Tibial artery (tissue), 4 donors: ENCODE measurements around the gene RPL41.

Source experiments
- DNase-seq, 2 donors: peaks; one replicate each; pipeline ENCODE4 v3.0.0-alpha.2; 2019
- H3K27ac ChIP-seq, 2 donors: fragments of 200-600 bp; sonication (generic) in 1 of 2; 1 replicate in 1 of 2; 2 replicates in 1 of 2; pipeline ENCODE4 v1.5.1; 2018 to 2019; ENCODE audit warnings: mild to moderate bottlenecking in 1 of 2
- H3K27me3 ChIP-seq, 2 donors: fragments of 200-600 bp; sonication (generic) in 1 of 2; one replicate each; pipeline versions ENCODE4 v1.5.1 to v1.6.0; 2016 to 2019
- H3K36me3 ChIP-seq, 3 donors: fragments of 200-600 bp; sonication (generic) in 2 of 3; one replicate each; pipeline ENCODE4 v1.5.1; 2016 to 2019; ENCODE audit warnings: mild to moderate bottlenecking in 2 of 3
- H3K4me1 ChIP-seq, 4 donors: fragments of 200-600 bp; sonication (generic) in 2 of 4; 1 replicate in 3 of 4; 2 replicates in 1 of 4; pipeline ENCODE4 v1.5.1; 2016 to 2019
- H3K4me3 ChIP-seq, 2 donors: fragments of 200-600 bp; sonication (generic) in 1 of 2; 1 replicate in 1 of 2; 2 replicates in 1 of 2; pipeline ENCODE4 v1.5.1; 2018 to 2019; ENCODE audit warnings: mild to moderate bottlenecking in 2 of 2
- H3K9me3 ChIP-seq, 3 donors: fragments of 200-600 bp; sonication (generic) in 1 of 3; one replicate each; pipeline ENCODE4 v1.5.1; 2016 to 2019
- CTCF ChIP-seq, 2 experiments: fragments of 200-600 bp in 1 of 2; fragments of 450-650 bp in 1 of 2; IDR thresholded peaks; one replicate each; pipeline ENCODE4 v1.5.1; 2017 to 2019; ENCODE audit warnings: antibody characterized with exemption in 2 of 2, mild to moderate bottlenecking in 1 of 2, moderate library complexity in 1 of 2
- intact Hi-C: fragments of 100-400 bp; cut with DNase I; formaldehyde crosslinking; loops from one replicate; pipeline ENCODE4 v1.15.0; 2023; ENCODE audit warnings: low total_unique reads

RPL41 gene

GRCh38 chr12:56127888-56128669 is 11.6 kb downstream of the RPL41 start, which contains the start of gene ESYT1:
TSS of gene ESYT1 (plus strand) at chr12:56128267. CDS start at chr12:56128320, 53 bp downstream.
- DNase-seq = peak; percentile 100
- Histone ChIP-seq H3K36me3 (peaks cover 22 to 30% (median 27%) of the 10 kb centered on the region in 3 donors), H3K9me3 (no peaks in the 10 kb centered on the region), H3K27ac (peak within 1 kb of the TSS; percentile 95 to 99), H3K4me3 (peak within 1 kb of the TSS; percentile 74 to 91), H3K4me1 (peaks cover 9 to 36% (median 26%) of the 10 kb centered on the region in 4 donors), H3K27me3 (no peaks in the 10 kb centered on the region)
- intact Hi-C loops = loop anchor here (2.0 to 5.0 kb wide), 2 partner anchors 34 to 61 kb away; partner anchors contain the start of gene SMARCC2
- TF ChIP-seq CTCF (IDR thresholded peaks at IDR 0.05) = no peak

GRCh38 chr12:56128670-56129205 is 12.3 kb downstream of the RPL41 start:
- peak overlapping the region; percentile 95 to 99 for H3K27ac ChIP-seq
- H3K27me3 ChIP-seq = no peaks in the 10 kb centered on the region
- TF ChIP-seq CTCF (IDR thresholded peaks at IDR 0.05) = no peak
- peak in 1 of 2 donors; percentile 79 for DNase-seq
- H3K4me3 ChIP-seq = peak overlapping the region; percentile 74 to 91
- peaks cover 28 to 36% (median 34%) of the 10 kb centered on the region in 3 donors for H3K36me3 ChIP-seq
- peaks cover 9 to 36% (median 26%) of the 10 kb centered on the region in 4 donors for H3K4me1 ChIP-seq
- no peaks in the 10 kb centered on the region for H3K9me3 ChIP-seq
- intact Hi-C loops = loop anchor here (5.0 kb wide), 1 partner anchor 34 kb away; no protein-coding TSS in a partner anchor

GRCh38 chr12:56129206-56129941 is 12.9 kb downstream of the RPL41 start:
- intact Hi-C loops = loop anchor here (5.0 kb wide), 1 partner anchor 33 kb away; no protein-coding TSS in a partner anchor

GRCh38 chr12:56129942-56130495 is 13.6 kb downstream of the RPL41 start:
- DNase-seq = peak; percentile 48 to 83
- peak overlapping the region; percentile 95 to 99 for H3K27ac ChIP-seq
- H3K36me3 ChIP-seq = peaks cover 39 to 49% (median 45%) of the 10 kb centered on the region in 3 donors
- peaks cover 9 to 36% (median 26%) of the 10 kb centered on the region in 4 donors for H3K4me1 ChIP-seq
- H3K9me3 ChIP-seq = no peaks in the 10 kb centered on the region
- TF ChIP-seq CTCF (IDR thresholded peaks at IDR 0.05) = no peak
- H3K4me3 ChIP-seq = peak overlapping the region; percentile 74 to 91
- intact Hi-C loops = loop anchor here (5.0 kb wide), 2 partner anchors 32 to 132 kb away; no protein-coding TSS in a partner anchor
- H3K27me3 ChIP-seq = no peaks in the 10 kb centered on the region

More at GRCh38 chr12:56129206-56129941, 12.9 kb downstream of the RPL41 start:
- H3K27me3 ChIP-seq = no peaks in the 10 kb centered on the region
- no peaks in the 10 kb centered on the region for H3K9me3 ChIP-seq
- peaks cover 9 to 36% (median 26%) of the 10 kb centered on the region in 4 donors for H3K4me1 ChIP-seq
- peak; percentile 68 to 85 for DNase-seq
- H3K27ac ChIP-seq = peak overlapping the region; percentile 95 to 99
- peaks cover 33 to 42% (median 40%) of the 10 kb centered on the region in 3 donors for H3K36me3 ChIP-seq
- TF ChIP-seq CTCF (IDR thresholded peaks at IDR 0.05) = no peak
- peak overlapping the region; percentile 74 to 91 for H3K4me3 ChIP-seq

- Histone ChIP-seq H3K27ac (peak overlapping the region; percentile 95 to 99), H3K36me3 (peaks cover 46 to 57% (median 53%) of the 10 kb centered on the region in 3 donors)
Observed at GRCh38 chr12:56130876-56131275, 14.4 kb downstream of the RPL41 start.

More at GRCh38 chr12:56130876-56131275, 14.4 kb downstream of the RPL41 start:
- H3K4me1 ChIP-seq = peaks cover 9 to 32% (median 24%) of the 10 kb centered on the region in 4 donors
- H3K9me3 ChIP-seq = no peaks in the 10 kb centered on the region
- no peak overlapping the region for H3K4me3 ChIP-seq
- DNase-seq = no peak
- TF ChIP-seq CTCF (IDR thresholded peaks at IDR 0.05) = no peak
- no peaks in the 10 kb centered on the region for H3K27me3 ChIP-seq
- intact Hi-C loops = loop anchor here (5.0 kb wide), 1 partner anchor 131 kb away; no protein-coding TSS in a partner anchor
